GM12891 (cell line): ENCODE measurements around the gene PKLR.

Source experiments
- POLR2A ChIP-seq: IDR thresholded peaks from 2 replicates; pipeline ENCODE4 v1.6.1; 2011; ENCODE audit warnings: low read depth, low read length, control low read depth
- POLR2AphosphoS5 ChIP-seq: IDR thresholded peaks from 2 replicates; pipeline ENCODE4 v1.6.1; 2011; ENCODE audit warnings: low read depth, low read length, control low read depth

- TF ChIP-seq POLR2AphosphoS5 (no peak), POLR2A (no peak)
Observed at GRCh38 chr1:155261493-155261851, 39.8 kb downstream of the PKLR start.
